Measurements from ENCODE around the gene CREB3L4. TPM values are rescaled to one million over a fixed set of nuclear protein-coding genes. Genes with fewer than 3 reads are reported as not detected.

CREB3L4 gene
- polyA plus RNA-seq, 2 of the 4 experiments (the other 2 are of a cell fraction), result 10.1 to 14.3 TPM

DNA sequence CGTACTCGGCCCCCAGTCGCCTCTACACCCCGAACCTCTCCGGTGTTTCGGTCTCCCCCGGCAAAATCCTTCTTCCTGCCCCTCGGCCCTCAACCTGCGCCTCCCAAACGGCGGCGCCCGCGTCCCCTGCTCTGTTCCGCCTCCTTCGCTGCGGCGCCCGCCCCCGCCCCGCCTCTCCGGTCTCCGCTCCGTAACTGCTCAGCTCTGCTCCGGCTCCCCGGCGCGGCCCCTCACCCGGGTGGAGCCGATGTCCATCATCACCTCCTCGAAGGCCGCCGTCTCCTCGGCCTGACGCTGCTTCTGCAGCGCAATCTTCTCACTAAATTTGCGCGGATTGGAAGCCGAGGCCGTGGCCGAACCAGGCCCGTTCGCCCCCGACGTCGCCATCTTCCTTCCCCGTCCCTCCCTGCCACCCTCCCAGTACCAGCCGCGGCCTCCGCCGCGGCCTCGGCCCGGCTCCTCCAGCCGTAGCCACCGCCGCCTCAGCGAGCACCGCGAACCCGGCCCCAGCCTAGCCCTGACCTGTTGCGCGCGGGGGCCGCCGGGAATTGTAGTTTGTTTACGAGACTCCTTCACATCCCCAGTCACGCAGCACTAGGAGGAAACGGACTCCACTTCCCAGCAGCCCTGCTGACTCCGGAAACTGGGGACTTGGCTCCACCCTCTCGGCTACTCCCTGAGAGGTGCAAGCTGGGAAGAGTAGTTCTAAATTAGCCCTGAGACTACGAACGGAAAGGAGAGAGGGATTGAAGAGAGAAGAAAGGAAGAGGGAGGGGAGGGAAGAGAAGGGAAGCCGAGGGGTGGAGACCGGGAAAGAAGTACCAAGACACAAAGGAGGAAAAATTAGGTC is 9.4 kb upstream of the CREB3L4 start, which contains the start of gene CRTC2 (continued):
- TF ChIP-seq HEYL (CRISPR knock-in tag; IDR thresholded peaks at IDR 0.05) (no peak), GATA3 (IDR thresholded peaks at IDR 0.05; ENCODE audit: borderline replicate concordance) (peak; percentile 29; the same call in 1 of the 2 replicates), TFCP2L1 (CRISPR knock-in tag; IDR thresholded peaks at IDR 0.05) (peak; percentile 82; the same call in 1 of the 2 replicates), HOXB13 (CRISPR knock-in tag; IDR thresholded peaks at IDR 0.05; ENCODE audit: low read depth) (no peak), POLR2A (IDR thresholded peaks at IDR 0.05; ENCODE audit: low read length) (peak; percentile 47), FOSB (CRISPR knock-in tag; IDR thresholded peaks at IDR 0.05) (no peak), ESRRA (IDR thresholded peaks at IDR 0.05; ENCODE audit: borderline replicate concordance, low read length) (no peak), CHD4 (IDR thresholded peaks at IDR 0.05; ENCODE audit: borderline replicate concordance) (no peak), MAFK (IDR thresholded peaks at IDR 0.05; ENCODE audit: partially characterized antibody) (no peak), KDM1A (IDR thresholded peaks at IDR 0.05; ENCODE audit: low read depth) (no peak), SMC3 (IDR thresholded peaks at IDR 0.05) (no peak; the same call in 2 of the 3 replicates), RFX5 (IDR thresholded peaks at IDR 0.05) (no peak), ZFP36 (IDR thresholded peaks at IDR 0.05; ENCODE audit: borderline replicate concordance, partially characterized antibody) (no peak)
- TF ChIP-seq, protein P1, sequence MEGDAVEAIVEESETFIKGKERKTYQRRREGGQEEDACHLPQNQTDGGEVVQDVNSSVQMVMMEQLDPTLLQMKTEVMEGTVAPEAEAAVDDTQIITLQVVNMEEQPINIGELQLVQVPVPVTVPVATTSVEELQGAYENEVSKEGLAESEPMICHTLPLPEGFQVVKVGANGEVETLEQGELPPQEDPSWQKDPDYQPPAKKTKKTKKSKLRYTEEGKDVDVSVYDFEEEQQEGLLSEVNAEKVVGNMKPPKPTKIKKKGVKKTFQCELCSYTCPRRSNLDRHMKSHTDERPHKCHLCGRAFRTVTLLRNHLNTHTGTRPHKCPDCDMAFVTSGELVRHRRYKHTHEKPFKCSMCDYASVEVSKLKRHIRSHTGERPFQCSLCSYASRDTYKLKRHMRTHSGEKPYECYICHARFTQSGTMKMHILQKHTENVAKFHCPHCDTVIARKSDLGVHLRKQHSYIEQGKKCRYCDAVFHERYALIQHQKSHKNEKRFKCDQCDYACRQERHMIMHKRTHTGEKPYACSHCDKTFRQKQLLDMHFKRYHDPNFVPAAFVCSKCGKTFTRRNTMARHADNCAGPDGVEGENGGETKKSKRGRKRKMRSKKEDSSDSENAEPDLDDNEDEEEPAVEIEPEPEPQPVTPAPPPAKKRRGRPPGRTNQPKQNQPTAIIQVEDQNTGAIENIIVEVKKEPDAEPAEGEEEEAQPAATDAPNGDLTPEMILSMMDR (IDR thresholded peaks at IDR 0.05), result no peak
- TF ChIP-seq, protein P2, sequence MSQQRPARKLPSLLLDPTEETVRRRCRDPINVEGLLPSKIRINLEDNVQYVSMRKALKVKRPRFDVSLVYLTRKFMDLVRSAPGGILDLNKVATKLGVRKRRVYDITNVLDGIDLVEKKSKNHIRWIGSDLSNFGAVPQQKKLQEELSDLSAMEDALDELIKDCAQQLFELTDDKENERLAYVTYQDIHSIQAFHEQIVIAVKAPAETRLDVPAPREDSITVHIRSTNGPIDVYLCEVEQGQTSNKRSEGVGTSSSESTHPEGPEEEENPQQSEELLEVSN (IDR thresholded peaks at IDR 0.05; ENCODE audit: borderline replicate concordance, low read depth), result no peak
- TF ChIP-seq, protein P3, sequence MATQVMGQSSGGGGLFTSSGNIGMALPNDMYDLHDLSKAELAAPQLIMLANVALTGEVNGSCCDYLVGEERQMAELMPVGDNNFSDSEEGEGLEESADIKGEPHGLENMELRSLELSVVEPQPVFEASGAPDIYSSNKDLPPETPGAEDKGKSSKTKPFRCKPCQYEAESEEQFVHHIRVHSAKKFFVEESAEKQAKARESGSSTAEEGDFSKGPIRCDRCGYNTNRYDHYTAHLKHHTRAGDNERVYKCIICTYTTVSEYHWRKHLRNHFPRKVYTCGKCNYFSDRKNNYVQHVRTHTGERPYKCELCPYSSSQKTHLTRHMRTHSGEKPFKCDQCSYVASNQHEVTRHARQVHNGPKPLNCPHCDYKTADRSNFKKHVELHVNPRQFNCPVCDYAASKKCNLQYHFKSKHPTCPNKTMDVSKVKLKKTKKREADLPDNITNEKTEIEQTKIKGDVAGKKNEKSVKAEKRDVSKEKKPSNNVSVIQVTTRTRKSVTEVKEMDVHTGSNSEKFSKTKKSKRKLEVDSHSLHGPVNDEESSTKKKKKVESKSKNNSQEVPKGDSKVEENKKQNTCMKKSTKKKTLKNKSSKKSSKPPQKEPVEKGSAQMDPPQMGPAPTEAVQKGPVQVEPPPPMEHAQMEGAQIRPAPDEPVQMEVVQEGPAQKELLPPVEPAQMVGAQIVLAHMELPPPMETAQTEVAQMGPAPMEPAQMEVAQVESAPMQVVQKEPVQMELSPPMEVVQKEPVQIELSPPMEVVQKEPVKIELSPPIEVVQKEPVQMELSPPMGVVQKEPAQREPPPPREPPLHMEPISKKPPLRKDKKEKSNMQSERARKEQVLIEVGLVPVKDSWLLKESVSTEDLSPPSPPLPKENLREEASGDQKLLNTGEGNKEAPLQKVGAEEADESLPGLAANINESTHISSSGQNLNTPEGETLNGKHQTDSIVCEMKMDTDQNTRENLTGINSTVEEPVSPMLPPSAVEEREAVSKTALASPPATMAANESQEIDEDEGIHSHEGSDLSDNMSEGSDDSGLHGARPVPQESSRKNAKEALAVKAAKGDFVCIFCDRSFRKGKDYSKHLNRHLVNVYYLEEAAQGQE (IDR thresholded peaks at IDR 0.05), result no peak; the same call in 1 of the 2 replicates
- TF ChIP-seq, protein P4, sequence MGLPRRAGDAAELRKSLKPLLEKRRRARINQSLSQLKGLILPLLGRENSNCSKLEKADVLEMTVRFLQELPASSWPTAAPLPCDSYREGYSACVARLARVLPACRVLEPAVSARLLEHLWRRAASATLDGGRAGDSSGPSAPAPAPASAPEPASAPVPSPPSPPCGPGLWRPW (IDR thresholded peaks at IDR 0.05), result no peak
- TF ChIP-seq, protein P5, sequence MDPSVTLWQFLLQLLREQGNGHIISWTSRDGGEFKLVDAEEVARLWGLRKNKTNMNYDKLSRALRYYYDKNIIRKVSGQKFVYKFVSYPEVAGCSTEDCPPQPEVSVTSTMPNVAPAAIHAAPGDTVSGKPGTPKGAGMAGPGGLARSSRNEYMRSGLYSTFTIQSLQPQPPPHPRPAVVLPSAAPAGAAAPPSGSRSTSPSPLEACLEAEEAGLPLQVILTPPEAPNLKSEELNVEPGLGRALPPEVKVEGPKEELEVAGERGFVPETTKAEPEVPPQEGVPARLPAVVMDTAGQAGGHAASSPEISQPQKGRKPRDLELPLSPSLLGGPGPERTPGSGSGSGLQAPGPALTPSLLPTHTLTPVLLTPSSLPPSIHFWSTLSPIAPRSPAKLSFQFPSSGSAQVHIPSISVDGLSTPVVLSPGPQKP (IDR thresholded peaks at IDR 0.05; ENCODE audit: low read depth, low read length), result no peak
- TF ChIP-seq, protein P6, sequence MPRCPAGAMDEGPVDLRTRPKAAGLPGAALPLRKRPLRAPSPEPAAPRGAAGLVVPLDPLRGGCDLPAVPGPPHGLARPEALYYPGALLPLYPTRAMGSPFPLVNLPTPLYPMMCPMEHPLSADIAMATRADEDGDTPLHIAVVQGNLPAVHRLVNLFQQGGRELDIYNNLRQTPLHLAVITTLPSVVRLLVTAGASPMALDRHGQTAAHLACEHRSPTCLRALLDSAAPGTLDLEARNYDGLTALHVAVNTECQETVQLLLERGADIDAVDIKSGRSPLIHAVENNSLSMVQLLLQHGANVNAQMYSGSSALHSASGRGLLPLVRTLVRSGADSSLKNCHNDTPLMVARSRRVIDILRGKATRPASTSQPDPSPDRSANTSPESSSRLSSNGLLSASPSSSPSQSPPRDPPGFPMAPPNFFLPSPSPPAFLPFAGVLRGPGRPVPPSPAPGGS (IDR thresholded peaks at IDR 0.05), result peak; percentile 55; the same call in 1 of the 3 replicates
